Breast epithelium (tissue), 4 donors: ENCODE measurements around the gene TMEM198. TPM values are rescaled to one million over a fixed set of nuclear protein-coding genes. Genes with fewer than 3 reads are reported as not detected.
A peak's percentile ranks its signal among the peaks of the same experiment; 100 is the strongest.

ENCODE experiments used
- DNase-seq, 2 donors: peaks; one replicate each; pipeline ENCODE4 v3.0.0-alpha.2; 2019; ENCODE audit warnings: low spot score in 2 of 2
- H3K27ac ChIP-seq, 2 donors: fragments of 200-600 bp; sonication (generic) in 1 of 2; one replicate each; pipeline ENCODE4 v1.5.1; 2016 to 2019; ENCODE audit warnings: mild to moderate bottlenecking in 1 of 2
- H3K27me3 ChIP-seq, 2 donors: fragments of 200-600 bp; sonication (generic) in 1 of 2; one replicate each; pipeline versions ENCODE4 v1.5.1 to v1.6.0; 2017 to 2019; ENCODE audit warnings: control low read depth in 1 of 2, mild to moderate bottlenecking in 1 of 2
- H3K36me3 ChIP-seq: fragments of 200-600 bp; one replicate; pipeline ENCODE4 v1.5.1; 2019
- H3K4me1 ChIP-seq, 2 donors: fragments of 200-600 bp; sonication (generic); one replicate each; pipeline ENCODE4 v1.5.1; 2016 to 2019; ENCODE audit warnings: control low read depth in 1 of 2
- H3K4me3 ChIP-seq, 3 donors: fragments of 200-600 bp; sonication (generic); 1 replicate in 2 of 3; 2 replicates in 1 of 3; pipeline ENCODE4 v1.5.1; 2016 to 2019; ENCODE audit warnings: mild to moderate bottlenecking in 3 of 3, moderate library complexity in 2 of 3
- H3K9me3 ChIP-seq, 2 donors: fragments of 200-600 bp; sonication (generic) in 1 of 2; one replicate each; pipeline ENCODE4 v1.5.1; 2016 to 2019; ENCODE audit warnings: control low read depth in 1 of 2
- POLR2A ChIP-seq: fragments of 450-650 bp; IDR thresholded peaks from one replicate; pipeline ENCODE4 v1.6.1; 2016; ENCODE audit warnings: antibody characterized with exemption, mild to moderate bottlenecking, moderate library complexity
- POLR2AphosphoS5 ChIP-seq, 3 donors: sonication (generic); formaldehyde crosslinking; IDR thresholded peaks; one replicate each; pipeline ENCODE4 v1.6.1; 2017; ENCODE audit warnings: antibody characterized with exemption in 3 of 3
- intact Hi-C: fragments of 100-400 bp; cut with DNase I; formaldehyde crosslinking; loops from one replicate; pipeline ENCODE4 v1.15.1; 2023; ENCODE audit warnings: low total_unique reads
- total RNA-seq, 3 donors: library from RNA; depleted of rRNA; stranded (reverse); fragments of >200 nt; gene quantifications; one replicate each; pipeline ENCODE4 v1.1.0, GENCODE V29; 2016
- TF ChIP-seq, protein P1 (sequence below), 3 donors: fragments of 450-650 bp; IDR thresholded peaks; one replicate each; pipeline ENCODE4 v1.5.1; 2016 to 2017; ENCODE audit warnings: antibody characterized with exemption in 3 of 3, mild to moderate bottlenecking in 3 of 3, moderate library complexity in 3 of 3

TMEM198 gene, protein sequence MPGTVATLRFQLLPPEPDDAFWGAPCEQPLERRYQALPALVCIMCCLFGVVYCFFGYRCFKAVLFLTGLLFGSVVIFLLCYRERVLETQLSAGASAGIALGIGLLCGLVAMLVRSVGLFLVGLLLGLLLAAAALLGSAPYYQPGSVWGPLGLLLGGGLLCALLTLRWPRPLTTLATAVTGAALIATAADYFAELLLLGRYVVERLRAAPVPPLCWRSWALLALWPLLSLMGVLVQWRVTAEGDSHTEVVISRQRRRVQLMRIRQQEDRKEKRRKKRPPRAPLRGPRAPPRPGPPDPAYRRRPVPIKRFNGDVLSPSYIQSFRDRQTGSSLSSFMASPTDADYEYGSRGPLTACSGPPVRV
- total RNA-seq = 1 to 10 TPM; 1.6 to 1.9 (median 1.8) TPM

DNA sequence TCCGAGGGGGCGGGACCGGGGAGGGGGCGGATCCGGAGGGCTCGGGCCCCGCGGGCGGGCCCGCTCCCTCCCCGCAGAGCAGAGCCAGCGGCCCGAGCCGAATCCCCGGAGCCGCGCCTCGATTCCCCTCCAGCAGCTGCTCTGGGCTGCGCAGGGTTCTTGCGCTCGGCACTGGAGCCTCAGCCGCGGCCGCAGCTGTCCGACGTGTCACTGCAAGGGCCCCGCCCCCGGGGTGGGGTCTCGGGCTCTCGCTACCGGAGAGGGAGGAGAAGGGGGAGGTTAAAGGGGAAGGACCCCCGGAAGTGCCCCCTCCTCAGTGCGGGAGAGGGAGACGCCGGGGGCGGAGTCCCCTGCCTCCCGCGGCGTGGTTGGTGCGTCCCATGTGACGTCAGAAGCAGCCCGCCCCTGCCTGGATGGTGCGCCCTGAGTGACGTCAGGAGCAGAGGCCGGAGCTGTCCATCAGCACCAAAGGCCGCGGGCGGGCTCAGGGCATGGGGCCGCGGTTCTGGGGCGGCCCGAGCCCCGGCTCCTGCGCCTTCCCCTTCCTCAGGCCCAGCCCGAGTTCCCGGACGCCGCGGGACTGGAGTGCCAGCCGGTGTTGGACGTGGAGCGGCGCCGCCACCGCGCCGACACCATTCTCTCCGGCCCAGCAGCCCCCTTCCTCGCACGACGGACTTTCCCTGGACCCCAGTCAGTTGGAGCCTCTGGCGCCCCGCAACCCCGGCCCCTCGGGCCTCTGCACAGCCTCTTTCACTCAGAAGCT lies at the start of gene TMEM198, which contains the start of gene CHPF:
TSS of gene TMEM198 (plus strand) at position 433 of the 763 bp plus-strand sequence. CDS start 700 bp downstream, outside the sequence.
TSS of gene CHPF (minus strand) at position 214 of the 763 bp plus-strand sequence. CDS start 271 bp downstream, outside the sequence.
- Histone ChIP-seq H3K9me3 (no peaks in the 10 kb centered on the region), H3K27ac (peak within 1 kb of the TSS; percentile 90 to 91), H3K36me3 (no peaks in the 10 kb centered on the region), H3K27me3 (no peaks in the 10 kb centered on the region), H3K4me3 (peak within 1 kb of the TSS; percentile 62 to 85 (median 78)), H3K4me1 (peaks cover 0 to 8% of the 10 kb centered on the region in 2 donors)
- TF ChIP-seq POLR2AphosphoS5 (IDR thresholded peaks at IDR 0.05) (peak in 2 of 3 donors; percentile 61 to 75), POLR2A (peak; percentile 15)
- TF ChIP-seq, protein P1, sequence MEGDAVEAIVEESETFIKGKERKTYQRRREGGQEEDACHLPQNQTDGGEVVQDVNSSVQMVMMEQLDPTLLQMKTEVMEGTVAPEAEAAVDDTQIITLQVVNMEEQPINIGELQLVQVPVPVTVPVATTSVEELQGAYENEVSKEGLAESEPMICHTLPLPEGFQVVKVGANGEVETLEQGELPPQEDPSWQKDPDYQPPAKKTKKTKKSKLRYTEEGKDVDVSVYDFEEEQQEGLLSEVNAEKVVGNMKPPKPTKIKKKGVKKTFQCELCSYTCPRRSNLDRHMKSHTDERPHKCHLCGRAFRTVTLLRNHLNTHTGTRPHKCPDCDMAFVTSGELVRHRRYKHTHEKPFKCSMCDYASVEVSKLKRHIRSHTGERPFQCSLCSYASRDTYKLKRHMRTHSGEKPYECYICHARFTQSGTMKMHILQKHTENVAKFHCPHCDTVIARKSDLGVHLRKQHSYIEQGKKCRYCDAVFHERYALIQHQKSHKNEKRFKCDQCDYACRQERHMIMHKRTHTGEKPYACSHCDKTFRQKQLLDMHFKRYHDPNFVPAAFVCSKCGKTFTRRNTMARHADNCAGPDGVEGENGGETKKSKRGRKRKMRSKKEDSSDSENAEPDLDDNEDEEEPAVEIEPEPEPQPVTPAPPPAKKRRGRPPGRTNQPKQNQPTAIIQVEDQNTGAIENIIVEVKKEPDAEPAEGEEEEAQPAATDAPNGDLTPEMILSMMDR (IDR thresholded peaks at IDR 0.05) = peak in 1 of 3 donors; percentile 9
- intact Hi-C loops = loop anchor here (2.0 to 5.0 kb wide), 2 partner anchors 54 to 99 kb away; partner anchors contain the start of gene STK11IP
- peak; percentile 98 to 99 for DNase-seq

DNA sequence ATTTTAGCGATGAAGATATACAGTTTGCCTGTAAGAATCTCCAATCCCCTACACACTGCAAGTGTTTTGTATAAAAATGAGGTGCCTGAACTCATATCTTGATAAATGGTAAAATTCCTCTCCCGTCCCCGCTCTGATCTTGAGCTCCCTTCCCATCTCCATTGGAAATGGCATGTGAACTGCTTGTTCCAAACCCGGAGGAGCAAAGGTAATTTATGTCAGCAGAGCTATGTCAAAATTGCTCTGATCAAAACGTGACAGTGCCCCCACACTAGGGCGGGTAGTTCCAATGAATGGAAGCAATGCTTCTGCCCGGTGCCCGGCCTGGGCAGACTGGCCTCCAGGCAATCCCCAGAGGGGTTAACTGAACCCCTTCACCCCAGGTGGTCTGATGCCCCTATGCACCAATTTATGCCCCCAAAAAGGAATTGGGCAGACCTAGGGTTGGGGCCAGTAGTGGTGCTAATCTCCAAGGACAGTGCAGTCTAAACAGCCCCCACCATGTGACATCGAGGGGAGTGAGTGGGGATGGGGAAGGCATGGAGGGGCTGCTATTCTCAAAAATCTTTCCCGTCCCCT lies 48.8 kb upstream of the TMEM198 start:
- Histone ChIP-seq H3K4me1 (peaks cover 0 to 6% of the 10 kb centered on the region in 2 donors), H3K4me3 (no peak overlapping the region), H3K27me3 (no peaks in the 10 kb centered on the region), H3K9me3 (no peaks in the 10 kb centered on the region), H3K27ac (no peak overlapping the region), H3K36me3 (no peaks in the 10 kb centered on the region)
- intact Hi-C loops = no loop called here
- no peak for DNase-seq
- TF ChIP-seq POLR2AphosphoS5 (IDR thresholded peaks at IDR 0.05) (no peak), POLR2A (no peak)
- TF ChIP-seq, protein P1 (IDR thresholded peaks at IDR 0.05) = no peak

DNA sequence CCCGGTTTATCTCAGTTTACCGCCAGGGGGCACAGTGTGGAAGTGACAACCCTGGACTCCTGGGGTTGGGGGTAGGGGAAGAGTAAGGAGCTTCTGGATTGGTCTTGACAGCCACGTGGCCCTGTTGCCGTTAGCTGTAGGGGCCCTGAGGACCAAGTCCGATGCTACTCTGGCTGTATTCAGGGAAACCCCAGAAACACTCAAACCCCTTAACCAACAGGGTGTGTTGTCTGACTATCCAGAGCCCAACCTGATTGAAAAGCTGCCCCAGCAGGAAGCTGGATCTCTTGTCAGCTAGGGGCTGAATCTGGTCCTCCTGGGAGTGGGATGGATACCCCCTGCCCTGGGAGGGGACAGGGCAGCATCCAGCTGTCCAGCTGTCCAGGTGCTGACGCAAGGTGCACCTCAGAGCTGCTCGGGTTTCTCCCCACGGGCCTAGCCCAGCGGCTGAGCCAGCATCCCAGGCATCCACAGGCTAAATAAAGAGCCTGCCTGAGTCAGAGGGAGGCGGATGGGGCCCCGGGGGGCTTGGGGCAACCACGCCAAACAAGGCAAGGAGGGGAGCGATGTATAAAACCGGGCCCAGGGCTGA lies 48.2 kb upstream of the TMEM198 start:
- TF ChIP-seq POLR2AphosphoS5 (IDR thresholded peaks at IDR 0.05) = no peak
- TF ChIP-seq POLR2A = no peak
- TF ChIP-seq, protein P1 (IDR thresholded peaks at IDR 0.05) = peak in 1 of 3 donors; percentile 26
- Histone ChIP-seq H3K9me3 (no peaks in the 10 kb centered on the region), H3K27ac (no peak overlapping the region), H3K27me3 (no peaks in the 10 kb centered on the region), H3K4me3 (no peak overlapping the region), H3K4me1 (peaks cover 0 to 6% of the 10 kb centered on the region in 2 donors), H3K36me3 (no peaks in the 10 kb centered on the region)
- intact Hi-C loops = no loop called here
- DNase-seq = no peak

DNA sequence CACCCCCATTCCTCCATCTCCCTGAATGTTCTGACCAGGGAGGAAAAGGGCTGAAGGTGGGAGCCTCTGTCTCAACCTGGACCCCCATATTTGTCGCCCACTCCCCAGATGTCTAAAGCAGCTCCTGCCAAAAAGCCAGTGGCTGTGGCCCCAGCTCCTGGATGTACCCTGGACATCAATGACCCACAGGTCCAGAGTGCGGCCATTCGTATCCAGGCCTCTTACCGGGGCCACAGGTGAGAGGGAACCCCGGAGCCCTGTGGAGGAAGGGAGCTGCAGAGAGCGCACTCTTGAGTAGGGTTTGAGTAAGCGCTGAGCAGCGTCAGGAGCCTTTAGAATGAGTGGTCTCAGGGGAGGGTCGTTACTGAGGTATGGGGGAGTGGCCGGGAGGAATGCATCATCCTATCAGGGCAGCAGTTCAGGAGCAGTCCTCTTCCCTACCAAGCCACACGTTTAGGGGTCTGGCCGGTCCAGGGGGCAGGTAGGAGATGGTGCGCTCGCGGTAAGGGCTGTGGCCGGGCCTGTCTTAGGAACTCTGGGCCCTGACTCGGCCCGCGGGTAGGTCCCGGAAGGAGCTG lies 47.5 kb upstream of the TMEM198 start:
- Histone ChIP-seq H3K36me3 (no peaks in the 10 kb centered on the region), H3K9me3 (no peaks in the 10 kb centered on the region), H3K27me3 (no peaks in the 10 kb centered on the region), H3K4me1 (peaks cover 0 to 6% of the 10 kb centered on the region in 2 donors), H3K4me3 (peak overlapping the region in 1 of 3 donors; percentile 58), H3K27ac (no peak overlapping the region)
- intact Hi-C loops = no loop called here
- TF ChIP-seq POLR2A (no peak), POLR2AphosphoS5 (IDR thresholded peaks at IDR 0.05) (no peak)
- TF ChIP-seq, protein P1 (IDR thresholded peaks at IDR 0.05) = no peak
- DNase-seq = no peak
